Activated CD4-positive, CD25-positive, alpha-beta regulatory T cell treated with anti-CD3 and anti-CD28 coated beads, Interleukin-2, amount 50 U/mL, for 72 hours (primary cell): Measurements from ENCODE around the gene SLC38A11.
"Not testable (repeated sequence)": the region's sequence is repeated elsewhere in the genome, so short reads cannot be mapped to it uniquely, and the experiment has no call there.

Experiments used
- DNase-seq: peaks from one replicate; pipeline ENCODE4 v3.0.0; 2021

The SLC38A11 gene, protein sequence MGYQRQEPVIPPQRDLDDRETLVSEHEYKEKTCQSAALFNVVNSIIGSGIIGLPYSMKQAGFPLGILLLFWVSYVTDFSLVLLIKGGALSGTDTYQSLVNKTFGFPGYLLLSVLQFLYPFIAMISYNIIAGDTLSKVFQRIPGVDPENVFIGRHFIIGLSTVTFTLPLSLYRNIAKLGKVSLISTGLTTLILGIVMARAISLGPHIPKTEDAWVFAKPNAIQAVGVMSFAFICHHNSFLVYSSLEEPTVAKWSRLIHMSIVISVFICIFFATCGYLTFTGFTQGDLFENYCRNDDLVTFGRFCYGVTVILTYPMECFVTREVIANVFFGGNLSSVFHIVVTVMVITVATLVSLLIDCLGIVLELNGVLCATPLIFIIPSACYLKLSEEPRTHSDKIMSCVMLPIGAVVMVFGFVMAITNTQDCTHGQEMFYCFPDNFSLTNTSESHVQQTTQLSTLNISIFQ

GRCh38 chr2:164954954-164955701, at the start of gene SLC38A11:
TSS of gene SLC38A11 (minus strand) at chr2:164955525. CDS start at chr2:164955247, 278 bp downstream.
- no peak for DNase-seq

DNA sequence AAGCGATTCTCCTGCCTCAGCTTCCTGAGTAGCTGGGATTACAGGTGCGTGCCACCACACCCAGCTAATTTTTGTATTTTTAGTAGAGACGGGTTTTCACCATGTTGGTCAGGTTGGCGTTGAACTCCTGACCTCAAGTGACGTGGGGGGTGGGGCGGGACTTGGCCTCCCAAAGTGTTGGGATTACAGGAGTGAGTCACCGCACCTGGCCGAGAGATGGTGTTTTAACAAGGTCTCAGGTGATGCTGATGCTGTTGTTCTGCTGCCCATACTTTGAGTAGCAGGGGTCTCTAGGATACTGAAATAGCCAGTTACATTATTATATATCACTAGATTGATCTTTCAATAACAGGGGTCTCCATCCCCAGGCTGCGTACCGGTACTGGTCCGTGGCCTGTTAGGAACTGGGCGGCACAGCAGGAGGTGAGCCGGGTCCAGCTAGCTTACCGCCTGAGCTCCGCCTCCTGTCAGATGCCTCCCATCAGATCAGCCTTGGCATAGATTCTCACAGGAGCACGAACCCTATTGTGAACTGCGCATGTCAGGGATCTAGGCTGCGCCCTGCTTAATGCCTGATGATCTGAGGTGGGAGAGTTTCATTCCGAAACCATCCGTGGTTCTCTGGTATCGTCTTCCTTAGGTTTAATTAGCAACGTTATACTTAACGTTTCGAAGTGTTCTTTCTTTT, 48.3 kb upstream of the SLC38A11 start:
- DNase-seq: no peak

GRCh38 chr2:165002638-165003037, 47.3 kb upstream of the SLC38A11 start:
- no peak for DNase-seq

DNA sequence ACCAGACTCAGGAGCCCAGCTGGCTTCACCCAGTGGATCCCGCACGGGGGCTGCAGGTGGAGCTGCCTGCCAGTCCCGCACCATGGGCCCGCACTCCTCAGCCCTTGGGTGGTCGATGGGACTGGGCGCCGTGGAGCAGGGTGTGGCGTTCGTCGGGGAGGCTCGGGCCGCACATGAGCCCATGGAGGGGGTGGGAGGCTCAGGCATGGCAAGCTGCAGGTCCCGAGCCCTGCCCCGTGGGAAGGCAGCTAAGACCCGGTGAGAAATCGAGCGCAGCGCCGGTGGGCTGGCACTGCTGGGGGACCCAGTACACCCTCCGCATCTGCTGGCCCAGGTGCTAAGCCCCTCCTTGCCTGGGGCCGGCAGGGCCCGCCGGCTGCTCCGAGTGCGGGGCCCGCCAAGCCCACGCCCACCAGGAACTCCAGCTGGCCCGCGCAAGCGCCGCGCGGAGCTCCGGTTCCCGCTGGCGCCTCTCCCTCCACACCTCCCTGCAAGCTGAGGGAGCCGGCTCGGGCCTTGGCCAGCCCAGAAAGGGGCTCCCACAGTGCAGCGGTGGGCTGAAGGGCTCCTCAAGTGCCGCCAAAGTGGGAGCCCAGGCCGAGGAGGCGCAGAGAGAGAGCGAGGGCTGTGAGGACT, 39.5 kb upstream of the SLC38A11 start:
- DNase-seq: not testable (repeated sequence)

- no peak for DNase-seq
These were observed 38.1 kb upstream of the SLC38A11 start for GRCh38 chr2:164993287-164994016.

GRCh38 chr2:164992818-164993217, 37.5 kb upstream of the SLC38A11 start:
- no peak for DNase-seq

DNA sequence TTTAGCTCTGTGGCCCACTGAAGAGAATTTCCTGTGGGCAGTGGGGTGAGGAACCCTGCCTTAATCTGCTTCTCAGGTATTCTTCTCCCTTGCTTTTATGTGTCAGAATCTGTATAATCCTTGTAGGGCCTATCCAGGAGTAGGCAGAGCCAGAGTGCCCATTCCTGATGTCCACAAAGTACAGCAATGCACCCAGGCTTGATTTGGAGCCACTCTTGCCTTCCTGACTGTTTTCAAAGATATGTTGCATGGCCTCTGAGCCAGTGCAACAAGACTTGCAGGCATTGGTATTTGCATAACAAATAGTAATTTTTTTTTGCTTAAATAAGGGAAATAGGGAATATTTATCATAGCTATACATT, 36.7 kb upstream of the SLC38A11 start:
- DNase-seq: not testable (repeated sequence)

- DNase-seq: not testable (repeated sequence)
These were observed 36.2 kb upstream of the SLC38A11 start for GRCh38 chr2:164991361-164992092.

GRCh38 chr2:164990953-164991352, 35.6 kb upstream of the SLC38A11 start:
- not testable (repeated sequence) for DNase-seq

- not testable (repeated sequence) for DNase-seq
These were observed 33.5 kb upstream of the SLC38A11 start for GRCh38 chr2:164988805-164989204.

DNA sequence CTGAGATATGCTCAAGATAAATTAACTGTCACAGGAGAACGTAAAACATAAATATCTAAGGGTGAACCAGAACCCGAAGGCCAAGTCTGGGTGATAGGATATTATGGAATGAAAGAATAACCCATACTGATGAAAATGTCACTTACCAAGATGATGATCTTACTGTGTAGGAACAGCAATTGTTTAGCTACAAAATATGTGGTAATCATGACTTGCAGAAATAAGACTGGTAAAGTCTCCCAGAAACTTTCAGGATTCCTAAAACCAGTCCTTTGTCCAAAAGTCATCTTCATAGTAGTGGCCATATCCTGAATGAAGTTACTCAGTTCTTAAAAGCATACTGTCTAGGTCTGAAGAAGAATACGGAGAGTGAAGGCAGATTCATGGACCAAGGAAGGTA, 30.7 kb upstream of the SLC38A11 start:
- not testable (repeated sequence) for DNase-seq

GRCh38 chr2:164984428-164984827, 29.1 kb upstream of the SLC38A11 start:
- DNase-seq: no peak

DNA sequence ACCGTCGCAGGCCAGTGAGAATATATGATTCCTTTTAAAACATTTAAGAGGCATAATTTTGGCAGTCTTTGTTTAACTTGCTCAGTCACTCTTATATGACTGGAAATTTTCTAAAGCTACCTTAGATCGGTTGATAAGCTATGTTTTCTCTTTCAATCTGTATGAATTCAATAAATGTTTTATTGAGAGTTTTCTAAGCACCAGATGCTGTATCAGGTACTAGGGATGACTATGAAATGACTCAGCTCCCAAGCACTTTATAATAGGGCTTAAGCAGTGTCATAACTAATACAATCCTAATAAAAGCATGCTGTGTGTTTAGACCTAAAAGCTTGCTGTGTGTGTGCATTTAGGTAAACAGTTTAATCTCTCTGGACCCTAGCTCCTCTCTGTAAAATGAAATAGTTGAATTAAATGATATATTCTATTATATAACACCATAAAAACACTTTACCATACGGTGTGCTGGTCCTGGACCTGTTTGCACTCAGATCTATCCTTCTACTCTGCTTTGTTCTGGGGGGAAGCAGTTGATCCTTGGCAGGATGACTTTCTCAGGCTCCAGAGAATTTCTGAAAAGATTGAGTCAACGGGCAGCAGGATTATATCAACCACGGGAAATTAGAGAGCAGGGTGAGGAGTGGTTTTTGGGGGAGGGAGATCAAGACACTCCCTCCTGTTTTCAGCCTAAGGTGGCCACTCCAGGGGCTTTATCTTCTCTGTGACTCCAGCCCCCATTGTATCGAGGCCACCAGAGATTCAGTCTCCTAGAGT, 26.1 kb upstream of the SLC38A11 start:
- DNase-seq: no peak

DNA sequence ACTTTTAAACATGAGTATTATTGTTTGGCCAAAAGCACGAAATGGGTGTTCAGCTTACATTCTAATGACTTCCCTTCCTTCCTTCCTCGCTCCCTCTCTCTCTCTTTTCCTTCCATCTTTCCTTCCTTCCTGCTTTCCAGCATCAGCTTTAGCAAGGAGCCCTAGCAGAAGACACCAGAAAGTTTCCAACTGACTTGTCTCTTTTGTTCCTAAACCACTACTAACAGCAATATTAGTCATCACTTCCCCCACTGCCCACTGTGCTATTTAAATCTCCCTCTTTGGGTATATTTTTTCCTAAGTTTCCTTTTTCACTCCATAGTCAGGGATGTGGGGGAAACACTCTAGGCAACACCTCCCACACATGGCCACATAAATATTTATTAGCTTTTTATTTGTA, 25.4 kb upstream of the SLC38A11 start:
- DNase-seq: not testable (repeated sequence)

GRCh38 chr2:164979113-164979512, 23.8 kb upstream of the SLC38A11 start:
- no peak for DNase-seq

- DNase-seq: not testable (repeated sequence)
These were observed 21.6 kb upstream of the SLC38A11 start for GRCh38 chr2:164976875-164977470.

GRCh38 chr2:164976301-164976700, 21.0 kb upstream of the SLC38A11 start:
- no peak for DNase-seq

DNA sequence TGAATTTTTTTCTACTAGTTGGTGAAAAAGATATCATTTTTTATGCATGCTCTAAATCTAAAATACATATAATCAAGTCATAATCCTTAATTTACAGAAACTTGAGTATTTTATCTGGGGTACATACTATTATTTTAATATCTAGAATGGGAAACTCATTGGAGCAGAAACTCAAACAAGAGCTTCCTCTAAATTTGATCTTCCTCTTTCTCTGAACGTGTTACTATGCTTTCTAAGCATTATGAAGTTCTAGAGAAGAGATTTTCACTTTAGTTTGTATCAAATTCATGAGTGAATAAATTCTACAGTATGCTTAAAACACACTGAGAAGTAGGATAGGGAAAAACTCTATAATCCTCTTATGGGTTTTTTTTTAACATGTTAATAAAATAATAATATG, 20.6 kb upstream of the SLC38A11 start:
- DNase-seq: no peak

- DNase-seq: no peak
These were observed 18.9 kb upstream of the SLC38A11 start for GRCh38 chr2:164974221-164974620.

DNA sequence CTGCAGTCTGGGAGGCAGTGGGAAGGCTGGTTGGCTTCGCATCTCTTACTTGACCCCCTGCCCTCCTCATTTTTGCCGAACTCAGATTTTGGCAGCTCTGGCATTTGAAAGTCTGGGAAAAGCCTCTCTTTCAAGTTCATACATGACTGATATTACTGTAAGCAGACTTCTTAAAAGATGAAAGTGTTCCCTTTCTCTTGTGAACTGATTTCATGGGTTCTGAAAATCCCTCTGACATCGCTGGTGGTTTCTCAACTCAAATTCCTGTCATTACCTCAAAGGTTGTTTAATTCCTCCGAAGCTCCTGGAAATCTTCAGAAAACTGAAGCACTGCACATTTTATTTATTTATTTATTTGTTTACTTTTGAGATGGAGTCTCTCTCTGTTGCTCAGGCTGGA, 16.9 kb upstream of the SLC38A11 start:
- DNase-seq: no peak
